Uterus (tissue), 2 donors: ENCODE data around the gene NLRC4.

Source experiments
- POLR2A ChIP-seq, 2 donors: fragments of 450-650 bp; IDR thresholded peaks; one replicate each; pipeline ENCODE4 v1.6.1; 2016; ENCODE audit warnings: antibody characterized with exemption in 2 of 2, mild to moderate bottlenecking in 1 of 2, moderate library complexity in 1 of 2
- TF ChIP-seq, protein P1 (sequence below), 4 experiments: fragments of 200-600 bp in 2 of 4; fragments of 450-650 bp in 2 of 4; sonication (generic) in 2 of 4; IDR thresholded peaks; one replicate each; pipeline ENCODE4 v1.5.1; 2016 to 2019; ENCODE audit warnings: antibody characterized with exemption in 4 of 4, mild to moderate bottlenecking in 2 of 4, moderate library complexity in 1 of 4

DNA sequence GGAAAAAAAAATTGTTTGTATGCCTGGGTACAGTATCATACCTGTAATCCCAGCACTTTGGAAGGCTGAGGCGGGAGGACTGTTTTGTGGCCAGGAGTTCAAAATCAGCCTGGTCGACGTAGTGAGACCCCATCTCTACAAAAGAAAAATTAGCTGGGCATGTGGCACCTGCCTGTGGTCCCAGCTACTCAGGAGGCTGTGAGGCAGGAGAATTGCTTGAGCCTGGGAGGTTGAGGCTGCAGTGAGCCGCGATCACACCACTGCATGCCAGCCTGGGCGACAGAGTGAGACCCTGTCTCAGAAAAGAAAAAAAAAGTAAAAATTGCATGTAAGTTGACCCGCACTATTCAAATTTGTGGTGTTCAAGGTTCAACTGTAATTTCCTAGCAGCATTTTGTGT lies 45.9 kb upstream of the NLRC4 start:
- TF ChIP-seq, protein P1, sequence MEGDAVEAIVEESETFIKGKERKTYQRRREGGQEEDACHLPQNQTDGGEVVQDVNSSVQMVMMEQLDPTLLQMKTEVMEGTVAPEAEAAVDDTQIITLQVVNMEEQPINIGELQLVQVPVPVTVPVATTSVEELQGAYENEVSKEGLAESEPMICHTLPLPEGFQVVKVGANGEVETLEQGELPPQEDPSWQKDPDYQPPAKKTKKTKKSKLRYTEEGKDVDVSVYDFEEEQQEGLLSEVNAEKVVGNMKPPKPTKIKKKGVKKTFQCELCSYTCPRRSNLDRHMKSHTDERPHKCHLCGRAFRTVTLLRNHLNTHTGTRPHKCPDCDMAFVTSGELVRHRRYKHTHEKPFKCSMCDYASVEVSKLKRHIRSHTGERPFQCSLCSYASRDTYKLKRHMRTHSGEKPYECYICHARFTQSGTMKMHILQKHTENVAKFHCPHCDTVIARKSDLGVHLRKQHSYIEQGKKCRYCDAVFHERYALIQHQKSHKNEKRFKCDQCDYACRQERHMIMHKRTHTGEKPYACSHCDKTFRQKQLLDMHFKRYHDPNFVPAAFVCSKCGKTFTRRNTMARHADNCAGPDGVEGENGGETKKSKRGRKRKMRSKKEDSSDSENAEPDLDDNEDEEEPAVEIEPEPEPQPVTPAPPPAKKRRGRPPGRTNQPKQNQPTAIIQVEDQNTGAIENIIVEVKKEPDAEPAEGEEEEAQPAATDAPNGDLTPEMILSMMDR (IDR thresholded peaks at IDR 0.05), result no peak
- no peak for TF ChIP-seq POLR2A (IDR thresholded peaks at IDR 0.05)
